SK-N-MC (cell line): ENCODE measurements around the gene MAPRE3.
A peak's percentile ranks its signal among the peaks of the same experiment; 100 is the strongest.

Experiments used
- DNase-seq: peaks from one replicate; pipeline ENCODE4 v3.0.0-alpha.2; 2011; ENCODE audit warnings: low read depth, low spot score
- H3K27ac ChIP-seq: fragments of 200-600 bp; sonication (generic); 2 replicates; pipeline ENCODE4 v1.5.1; 2016; ENCODE audit warnings: mixed run types
- H3K36me3 ChIP-seq: fragments of 200-600 bp; sonication (generic); 2 replicates; pipeline ENCODE4 v1.6.1; 2017; ENCODE audit warnings: antibody characterized with exemption, low read length, mixed read lengths; ENCODE audit not compliant: insufficient read depth
- H3K4me3 ChIP-seq: fragments of 200-600 bp; sonication (generic); 2 replicates; pipeline ENCODE4 v1.5.1; 2016
- H3K9ac ChIP-seq: fragments of 200-600 bp; sonication (generic); 2 replicates; pipeline ENCODE4 v1.8.0; 2017; ENCODE audit warnings: mixed run types, mixed read lengths; ENCODE audit not compliant: insufficient read length
- H3K9me3 ChIP-seq: fragments of 200-600 bp; sonication (generic); 2 replicates; pipeline ENCODE4 v1.6.1; 2017; ENCODE audit warnings: low read depth, mild to moderate bottlenecking, antibody characterized with exemption, low read length, moderate library complexity, mixed read lengths
- EZH2 ChIP-seq: fragments of 200-600 bp; sonication (generic); IDR thresholded peaks from one replicate; pipeline ENCODE4 v1.6.1; 2017; ENCODE audit warnings: antibody characterized with exemption
- FOXP2 ChIP-seq: optimal IDR thresholded peaks from 2 replicates; pipeline ENCODE3; 2011; ENCODE audit warnings: mild to moderate bottlenecking, moderate library complexity; ENCODE audit not compliant: insufficient read depth; ENCODE audit errors: extremely low read length, control extremely low read depth
- POLR2AphosphoS5 ChIP-seq: IDR thresholded peaks from 2 replicates; pipeline ENCODE4 v1.6.1; 2012; ENCODE audit warnings: mild to moderate bottlenecking, low read depth, low read length, borderline replicate concordance

The MAPRE3 gene

DNA sequence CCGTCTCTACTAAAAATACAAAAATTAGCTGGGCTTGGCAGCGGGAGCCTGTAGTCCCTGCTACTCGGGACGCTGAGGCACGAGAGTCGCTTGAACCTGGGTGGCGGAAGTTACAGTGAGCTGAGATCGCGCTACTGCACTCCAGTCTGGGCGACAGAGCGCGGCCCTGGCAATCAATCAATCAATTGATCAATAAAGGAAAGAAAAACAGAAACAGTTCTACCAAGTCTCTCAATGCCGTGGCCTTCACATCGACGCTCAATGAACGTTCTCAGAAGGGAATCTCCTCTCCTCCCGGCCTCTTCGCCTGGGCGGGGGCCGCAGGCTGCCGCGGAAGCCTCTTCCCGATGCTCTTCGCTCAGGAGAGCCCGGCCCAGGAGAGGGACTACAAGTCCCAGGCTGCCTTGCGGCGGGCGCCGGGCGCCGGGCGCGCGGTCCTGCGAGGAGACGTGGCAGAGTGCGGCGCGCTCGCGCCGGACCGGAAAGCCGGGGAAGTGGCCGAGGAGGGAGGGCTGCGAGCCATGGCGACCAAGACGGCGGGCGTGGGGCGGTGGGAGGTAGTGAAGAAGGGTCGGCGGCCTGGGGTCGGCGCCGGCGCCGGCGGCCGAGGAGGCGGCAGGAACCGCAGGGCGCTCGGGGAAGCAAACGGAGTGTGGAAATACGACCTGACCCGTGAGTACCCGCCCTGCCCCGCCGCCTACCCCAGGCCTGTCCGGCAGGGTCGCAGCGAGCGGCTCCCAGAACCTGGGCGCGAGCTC, 62.2 kb downstream of the MAPRE3 start, which contains the start of gene TMEM214:
Gene TMEM214 (plus strand): TSS at position 471 of the 758 bp plus-strand sequence. CDS start 51 bp downstream, at position 522.
- no peak within 1 kb of the TSS for H3K27ac ChIP-seq
- H3K9ac ChIP-seq: peak within 1 kb of the TSS; percentile 90
- DNase-seq: no peak
- H3K36me3 ChIP-seq: peaks cover 28% of the 10 kb centered on the region; the same call in 1 of the 2 replicates
- H3K9me3 ChIP-seq: no peaks in the 10 kb centered on the region
- TF ChIP-seq FOXP2 (no peak), POLR2AphosphoS5 (peak; percentile 81; the same call in 1 of the 2 replicates)
- peak within 1 kb of the TSS; percentile 93 for H3K4me3 ChIP-seq

GRCh38 chr2:27033253-27033852, 62.9 kb downstream of the MAPRE3 start:
- Histone ChIP-seq H3K36me3 (peaks cover 35% of the 10 kb centered on the region; the same call in 1 of the 2 replicates), H3K9ac (peak overlapping the region; percentile 90), H3K4me3 (peak overlapping the region; percentile 93), H3K27ac (no peak overlapping the region), H3K9me3 (no peaks in the 10 kb centered on the region)
- no peak for DNase-seq
- no peak for TF ChIP-seq POLR2AphosphoS5
- no peak for TF ChIP-seq EZH2
- no peak for TF ChIP-seq FOXP2

DNA sequence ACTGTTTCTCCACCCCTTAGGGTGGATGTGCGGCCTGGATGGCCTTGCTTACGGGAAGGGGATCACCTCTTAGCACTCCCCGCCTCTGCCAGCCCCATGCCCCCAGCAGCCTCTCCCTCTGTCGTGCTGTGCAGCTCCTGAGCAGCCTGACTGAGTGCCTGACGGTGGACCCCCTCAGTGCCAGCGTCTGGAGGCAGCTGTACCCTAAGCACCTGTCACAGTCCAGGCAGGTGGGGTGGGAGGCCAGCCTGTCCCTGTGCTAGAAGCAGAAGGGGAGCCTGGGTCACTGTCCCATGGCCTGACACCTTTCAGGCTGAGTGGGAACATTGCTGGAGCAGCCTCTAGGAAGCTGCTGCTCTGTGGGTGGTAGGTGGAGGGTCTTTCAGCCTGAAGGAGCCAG, 67.6 kb downstream of the MAPRE3 start:
- H3K9ac ChIP-seq: no peak overlapping the region
- no peaks in the 10 kb centered on the region for H3K9me3 ChIP-seq
- no peak overlapping the region for H3K27ac ChIP-seq
- H3K36me3 ChIP-seq: peaks cover 70% of the 10 kb centered on the region
- no peak for TF ChIP-seq EZH2
- no peak for TF ChIP-seq FOXP2
- TF ChIP-seq POLR2AphosphoS5: no peak
- H3K4me3 ChIP-seq: no peak overlapping the region
- no peak for DNase-seq

DNA sequence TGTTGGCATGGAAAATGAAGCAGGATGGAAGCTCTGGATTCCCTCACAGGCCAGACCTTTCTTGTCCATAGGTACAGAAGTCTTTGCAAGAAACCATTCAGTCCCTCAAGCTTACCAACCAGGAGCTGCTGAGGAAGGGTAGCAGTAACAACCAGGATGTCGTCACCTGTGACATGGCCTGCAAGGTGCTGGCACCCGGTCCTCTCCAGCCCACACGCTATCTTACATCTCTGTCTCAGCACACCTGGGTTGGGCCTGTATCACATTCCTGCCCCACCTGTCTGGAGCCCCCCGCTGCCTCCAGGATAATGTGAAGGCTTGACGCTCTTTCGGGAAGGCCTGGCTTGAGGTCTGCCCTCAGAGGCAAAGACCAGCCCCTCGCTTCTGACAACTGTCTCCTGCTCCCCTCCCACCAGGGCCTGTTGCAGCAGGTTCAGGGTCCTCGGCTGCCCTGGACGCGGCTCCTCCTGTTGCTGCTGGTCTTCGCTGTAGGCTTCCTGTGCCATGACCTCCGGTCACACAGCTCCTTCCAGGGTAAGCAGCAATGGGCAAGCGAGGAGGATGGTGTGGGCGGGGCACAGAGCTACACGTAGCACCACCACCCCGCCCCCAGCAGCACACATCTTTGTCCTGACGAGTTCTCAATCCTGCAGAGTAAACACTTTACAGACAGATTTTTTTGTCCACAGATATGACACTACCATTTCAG, 68.3 kb downstream of the MAPRE3 start:
- Histone ChIP-seq H3K9ac (no peak overlapping the region), H3K36me3 (peaks cover 70% of the 10 kb centered on the region), H3K9me3 (no peaks in the 10 kb centered on the region), H3K27ac (no peak overlapping the region), H3K4me3 (no peak overlapping the region)
- TF ChIP-seq FOXP2 (no peak), POLR2AphosphoS5 (no peak), EZH2 (no peak)
- DNase-seq: no peak

GRCh38 chr2:27039426-27039825, 69.0 kb downstream of the MAPRE3 start:
- no peak overlapping the region for H3K27ac ChIP-seq
- no peak for TF ChIP-seq EZH2
- TF ChIP-seq FOXP2: no peak
- no peak for TF ChIP-seq POLR2AphosphoS5
- H3K9ac ChIP-seq: no peak overlapping the region
- H3K9me3 ChIP-seq: no peaks in the 10 kb centered on the region
- no peak overlapping the region for H3K4me3 ChIP-seq
- H3K36me3 ChIP-seq: peaks cover 70% of the 10 kb centered on the region
- DNase-seq: no peak

DNA sequence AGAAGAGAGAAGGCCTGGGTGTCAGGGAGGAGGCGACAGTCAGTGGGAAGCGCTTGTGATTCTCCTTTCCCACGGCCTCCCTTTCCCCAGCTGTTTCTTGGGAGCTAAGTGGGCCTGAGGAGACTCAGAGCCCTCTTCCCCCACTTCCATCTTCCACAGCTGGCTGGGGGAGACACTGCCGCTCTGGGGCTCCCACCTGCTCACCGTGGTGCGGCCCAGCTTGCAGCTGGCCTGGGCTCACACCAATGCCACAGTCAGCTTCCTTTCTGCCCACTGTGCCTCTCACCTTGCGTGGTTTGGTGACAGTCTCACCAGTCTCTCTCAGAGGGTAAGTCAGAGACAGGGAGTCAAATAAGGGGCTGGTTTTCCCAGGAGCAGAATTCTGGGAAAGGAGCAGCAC, 69.4 kb downstream of the MAPRE3 start:
- no peak for TF ChIP-seq EZH2
- no peak for TF ChIP-seq POLR2AphosphoS5
- no peak for TF ChIP-seq FOXP2
- Histone ChIP-seq H3K9ac (no peak overlapping the region), H3K9me3 (no peaks in the 10 kb centered on the region), H3K4me3 (no peak overlapping the region), H3K27ac (no peak overlapping the region), H3K36me3 (peaks cover 70% of the 10 kb centered on the region)
- no peak for DNase-seq

DNA sequence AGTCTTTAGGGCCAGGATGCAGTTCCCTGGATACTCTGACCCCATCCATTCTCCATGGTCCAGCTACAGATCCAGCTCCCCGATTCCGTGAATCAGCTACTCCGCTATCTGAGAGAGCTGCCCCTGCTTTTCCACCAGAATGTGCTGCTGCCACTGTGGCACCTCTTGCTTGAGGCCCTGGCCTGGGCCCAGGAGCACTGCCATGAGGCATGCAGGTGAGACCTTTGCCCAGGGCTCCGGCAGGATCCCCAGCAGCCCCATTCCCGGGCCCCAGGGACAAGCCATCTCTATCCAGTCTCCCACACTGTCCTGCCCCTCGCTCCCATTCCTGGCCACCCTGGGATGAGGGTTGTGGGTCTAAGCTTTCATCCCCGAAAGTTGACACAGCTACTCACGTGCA, 69.8 kb downstream of the MAPRE3 start:
- no peak overlapping the region for H3K4me3 ChIP-seq
- DNase-seq: no peak
- TF ChIP-seq FOXP2 (no peak), EZH2 (no peak), POLR2AphosphoS5 (no peak)
- H3K36me3 ChIP-seq: peaks cover 66% of the 10 kb centered on the region
- H3K27ac ChIP-seq: no peak overlapping the region
- no peak overlapping the region for H3K9ac ChIP-seq
- no peaks in the 10 kb centered on the region for H3K9me3 ChIP-seq

GRCh38 chr2:27041752-27042151, 71.3 kb downstream of the MAPRE3 start:
- peaks cover 51% of the 10 kb centered on the region for H3K36me3 ChIP-seq
- TF ChIP-seq FOXP2 (no peak), POLR2AphosphoS5 (no peak), EZH2 (no peak)
- H3K27ac ChIP-seq: no peak overlapping the region; the same call in 1 of the 2 replicates
- H3K4me3 ChIP-seq: no peak overlapping the region
- H3K9ac ChIP-seq: no peak overlapping the region
- no peaks in the 10 kb centered on the region for H3K9me3 ChIP-seq
- DNase-seq: no peak
